BE2C (cell line): ENCODE measurements around the gene TAF4.
"Not testable (repeated sequence)": the region's sequence is repeated elsewhere in the genome, so short reads cannot be mapped to it uniquely, and the experiment has no call there.

Experiments used
- DNase-seq: peaks from one replicate; pipeline ENCODE4 v3.0.0-alpha.2; 2020
- H3K27me3 ChIP-seq: fragments of 250-450 bp; sonication (Bioruptor Pico); 2 replicates; pipeline ENCODE4 v1.5.1; 2020; ENCODE audit warnings: mild to moderate bottlenecking
- H3K36me3 ChIP-seq: fragments of 250-450 bp; sonication (Bioruptor Pico); 2 replicates; pipeline ENCODE4 v1.5.1; 2020; ENCODE audit warnings: mild to moderate bottlenecking
- H3K4me1 ChIP-seq: fragments of 250-450 bp; sonication (Bioruptor Pico); 2 replicates; pipeline ENCODE4 v1.5.1; 2020
- H3K4me3 ChIP-seq: 2 replicates; pipeline ENCODE4 v1.5.1; 2011; ENCODE audit warnings: low read depth, low read length
- H3K9me3 ChIP-seq: fragments of 250-450 bp; sonication (Bioruptor Pico); 2 replicates; pipeline ENCODE4 v1.5.1; 2020
- CTCF ChIP-seq: IDR thresholded peaks from 2 replicates; pipeline ENCODE4 v1.5.1; 2012; ENCODE audit warnings: mild to moderate bottlenecking, low read depth, low read length

The TAF4 gene

GRCh38 chr20:62089393-62089792 is 23.7 kb upstream of the TAF4 start:
- H3K27me3 ChIP-seq, result peaks cover 6% of the 10 kb centered on the region; the same call in 1 of the 2 replicates
- H3K9me3 ChIP-seq, result peaks cover 4% of the 10 kb centered on the region; the same call in 1 of the 2 replicates
- H3K4me1 ChIP-seq, result no peaks in the 10 kb centered on the region
- no peak overlapping the region for H3K4me3 ChIP-seq
- no peaks in the 10 kb centered on the region for H3K36me3 ChIP-seq
- DNase-seq, result no peak
- no peak for TF ChIP-seq CTCF

GRCh38 chr20:62088258-62089127 is 22.8 kb upstream of the TAF4 start:
- DNase-seq, result no peak
- peaks cover 6% of the 10 kb centered on the region; the same call in 1 of the 2 replicates for H3K27me3 ChIP-seq
- no peak for TF ChIP-seq CTCF

GRCh38 chr20:62087632-62088031 is 22.0 kb upstream of the TAF4 start:
- Histone ChIP-seq H3K4me3 (no peak overlapping the region), H3K27me3 (peaks cover 6% of the 10 kb centered on the region; the same call in 1 of the 2 replicates), H3K9me3 (peaks cover 4% of the 10 kb centered on the region; the same call in 1 of the 2 replicates), H3K4me1 (no peaks in the 10 kb centered on the region), H3K36me3 (no peaks in the 10 kb centered on the region)
- no peak for DNase-seq
- no peak for TF ChIP-seq CTCF

More at GRCh38 chr20:62088258-62089127, 22.8 kb upstream of the TAF4 start:
- peaks cover 4% of the 10 kb centered on the region; the same call in 1 of the 2 replicates for H3K9me3 ChIP-seq
- no peak overlapping the region for H3K4me3 ChIP-seq
- H3K36me3 ChIP-seq, result no peaks in the 10 kb centered on the region
- H3K4me1 ChIP-seq, result no peaks in the 10 kb centered on the region

GRCh38 chr20:62087227-62087626 is 21.5 kb upstream of the TAF4 start:
- Histone ChIP-seq H3K36me3 (no peaks in the 10 kb centered on the region), H3K9me3 (peaks cover 4% of the 10 kb centered on the region; the same call in 1 of the 2 replicates), H3K27me3 (peaks cover 6% of the 10 kb centered on the region; the same call in 1 of the 2 replicates), H3K4me3 (no peak overlapping the region), H3K4me1 (no peaks in the 10 kb centered on the region)
- no peak for DNase-seq
- no peak for TF ChIP-seq CTCF

- no peak for TF ChIP-seq CTCF
- H3K27me3 ChIP-seq, result no peaks in the 10 kb centered on the region; the same call in 1 of the 2 replicates
These were observed 19.5 kb upstream of the TAF4 start for GRCh38 chr20:62085206-62085605.

GRCh38 chr20:62084224-62084623 is 18.5 kb upstream of the TAF4 start:
- not testable (repeated sequence) for DNase-seq, H3K4me1 ChIP-seq, H3K9me3 ChIP-seq, H3K27me3 ChIP-seq, H3K4me3 ChIP-seq, H3K36me3 ChIP-seq

More at GRCh38 chr20:62085206-62085605, 19.5 kb upstream of the TAF4 start:
- no peaks in the 10 kb centered on the region for H3K4me1 ChIP-seq
- H3K4me3 ChIP-seq, result no peak overlapping the region
- H3K36me3 ChIP-seq, result no peaks in the 10 kb centered on the region
- no peaks in the 10 kb centered on the region for H3K9me3 ChIP-seq
- DNase-seq, result no peak
